Measurements from ENCODE around the gene BHMT2. TPM values are rescaled to one million over a fixed set of nuclear protein-coding genes. Genes with fewer than 3 reads are reported as not detected.
A peak's percentile ranks its signal among the peaks of the same experiment; 100 is the strongest.

BHMT2 gene
- total and polyA plus RNA-seq, 2 experiments from 2014 or later: 1.7 to 1.9 TPM

- no peak for TF ChIP-seq ZNF462 (CRISPR knock-in tag; IDR thresholded peaks at IDR 0.05)
Observed at GRCh38 chr5:79124607-79125006, 55.0 kb downstream of the BHMT2 start (continued).

- H3K4me1 Mint-ChIP-seq: peaks cover 22% of the 10 kb centered on the region
- no peak overlapping the region for H3K27ac Mint-ChIP-seq
- H3K9me3 Mint-ChIP-seq: no peaks in the 10 kb centered on the region
- H3K4me3 ChIP-seq: no peak overlapping the region
- H2AFZ ChIP-seq: no peak overlapping the region
- no peaks in the 10 kb centered on the region for H3K79me2 ChIP-seq (replicated peaks; ENCODE audit: insufficient read depth)
- H3F3A ChIP-seq (replicated peaks; ENCODE audit: low read depth): no peaks in the 10 kb centered on the region
- no peak overlapping the region for H3K4me3 Mint-ChIP-seq
- no peak overlapping the region for H3K27ac ChIP-seq (ENCODE audit: low read depth)
- H3K27me3 Mint-ChIP-seq (ENCODE audit: insufficient read depth, low read depth, poor library complexity): peaks cover 2% of the 10 kb centered on the region
- H3K4me1 ChIP-seq (ENCODE audit: insufficient read depth): peaks cover 20% of the 10 kb centered on the region
- no peaks in the 10 kb centered on the region for H3K36me3 ChIP-seq (ENCODE audit: insufficient read depth)
- H3K27me3 ChIP-seq (ENCODE audit: insufficient read depth): no peaks in the 10 kb centered on the region
- no peak overlapping the region for H3K4me2 ChIP-seq
- H4K20me1 ChIP-seq (replicated peaks; ENCODE audit: insufficient read depth): no peaks in the 10 kb centered on the region
- DNase-seq (ENCODE audit: low spot score) (peak; percentile 18), ATAC-seq (no peak; the same call in 2 of the 3 replicates)
- H3K36me3 Mint-ChIP-seq (ENCODE audit: low read depth): no peaks in the 10 kb centered on the region
- no peaks in the 10 kb centered on the region for H3K9me2 ChIP-seq (ENCODE audit: insufficient read depth)
- TF ChIP-seq REST (IDR thresholded peaks at IDR 0.05; ENCODE audit: unreplicated experiment): no peak
- TF ChIP-seq EZH2phosphoT487 (IDR thresholded peaks at IDR 0.05; ENCODE audit: unreplicated experiment): no peak
- TF ChIP-seq NANOG (IDR thresholded peaks at IDR 0.05; ENCODE audit: borderline replicate concordance): no peak
- no peak for TF ChIP-seq CREB1 (CRISPR knock-in tag; IDR thresholded peaks at IDR 0.05; ENCODE audit: low read depth)
- no peak for TF ChIP-seq JUNB (IDR thresholded peaks at IDR 0.05; ENCODE audit: unreplicated experiment)
- no peak for TF ChIP-seq ZNF114 (CRISPR knock-in tag; IDR thresholded peaks at IDR 0.05)
Observed at GRCh38 chr5:79130781-79131180, 61.2 kb downstream of the BHMT2 start.
